ENCODE results near the gene RFC4.

RFC4 gene

DNA sequence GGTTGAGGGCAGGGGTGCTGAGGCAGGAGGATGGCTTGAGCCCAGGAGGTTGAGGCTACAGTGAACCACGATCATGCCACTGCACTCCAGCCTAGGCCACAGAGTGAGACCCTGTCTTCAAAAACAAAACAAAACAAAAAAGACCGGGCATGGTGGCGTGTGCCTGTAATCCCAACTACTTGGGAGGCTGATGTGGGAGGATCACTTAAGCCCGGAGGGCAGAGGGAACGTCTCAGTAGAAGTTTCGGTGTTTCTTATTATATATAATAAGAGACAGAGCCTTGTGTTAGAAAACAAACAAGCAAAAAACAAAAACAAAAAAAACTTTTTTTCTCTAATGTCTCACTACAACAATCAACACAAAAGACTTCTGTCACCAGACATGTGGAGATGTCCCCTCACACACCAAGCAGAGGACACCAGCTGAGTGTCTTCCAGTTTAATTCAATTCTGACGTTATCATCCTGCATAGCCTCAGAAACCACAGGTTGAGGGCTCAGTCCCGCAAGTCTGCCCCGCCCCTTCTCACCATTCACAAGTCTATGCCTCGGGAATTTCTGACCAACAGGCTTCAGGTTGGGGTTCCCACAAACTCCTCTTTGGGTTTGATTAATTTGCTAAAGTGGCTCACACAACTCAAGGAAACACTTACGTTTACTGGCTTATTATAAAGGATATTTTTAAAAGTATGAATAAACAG lies 46.9 kb downstream of the RFC4 start:
- H3K4me3 ChIP-seq (replicated peaks; ENCODE audit: low read depth, low read length): no peak overlapping the region
- no peak for DNase-seq (ENCODE audit: extremely low read depth, low read depth)
- TF ChIP-seq, protein P1, sequence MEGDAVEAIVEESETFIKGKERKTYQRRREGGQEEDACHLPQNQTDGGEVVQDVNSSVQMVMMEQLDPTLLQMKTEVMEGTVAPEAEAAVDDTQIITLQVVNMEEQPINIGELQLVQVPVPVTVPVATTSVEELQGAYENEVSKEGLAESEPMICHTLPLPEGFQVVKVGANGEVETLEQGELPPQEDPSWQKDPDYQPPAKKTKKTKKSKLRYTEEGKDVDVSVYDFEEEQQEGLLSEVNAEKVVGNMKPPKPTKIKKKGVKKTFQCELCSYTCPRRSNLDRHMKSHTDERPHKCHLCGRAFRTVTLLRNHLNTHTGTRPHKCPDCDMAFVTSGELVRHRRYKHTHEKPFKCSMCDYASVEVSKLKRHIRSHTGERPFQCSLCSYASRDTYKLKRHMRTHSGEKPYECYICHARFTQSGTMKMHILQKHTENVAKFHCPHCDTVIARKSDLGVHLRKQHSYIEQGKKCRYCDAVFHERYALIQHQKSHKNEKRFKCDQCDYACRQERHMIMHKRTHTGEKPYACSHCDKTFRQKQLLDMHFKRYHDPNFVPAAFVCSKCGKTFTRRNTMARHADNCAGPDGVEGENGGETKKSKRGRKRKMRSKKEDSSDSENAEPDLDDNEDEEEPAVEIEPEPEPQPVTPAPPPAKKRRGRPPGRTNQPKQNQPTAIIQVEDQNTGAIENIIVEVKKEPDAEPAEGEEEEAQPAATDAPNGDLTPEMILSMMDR (IDR thresholded peaks at IDR 0.05; ENCODE audit: low read depth, low read length, missing control alignments): no peak

DNA sequence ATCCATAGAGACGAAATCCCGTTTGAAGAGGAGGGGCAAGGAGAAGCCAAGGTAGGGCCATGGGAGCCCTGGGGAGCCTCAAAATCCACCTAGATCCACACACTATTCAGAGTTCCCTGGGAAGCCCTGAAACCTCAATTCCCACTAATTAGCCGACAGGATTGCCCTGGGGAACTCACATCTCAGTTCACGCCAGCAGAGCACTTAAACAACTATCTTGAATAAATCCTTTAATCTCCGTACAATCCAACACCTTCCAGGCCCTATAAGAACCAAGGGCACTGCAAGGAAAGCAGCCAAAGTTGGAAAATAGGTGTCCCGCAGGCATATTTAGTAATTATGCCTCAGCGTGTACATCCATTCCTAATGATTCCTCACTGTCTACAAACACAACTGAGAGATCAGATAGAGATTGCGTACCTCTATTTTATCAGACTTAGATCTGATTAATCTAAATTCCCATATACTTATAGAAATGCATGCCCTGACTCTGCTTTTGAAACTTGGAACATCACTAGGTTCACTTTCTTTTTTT lies 48.5 kb downstream of the RFC4 start:
- TF ChIP-seq, protein P1 (IDR thresholded peaks at IDR 0.05; ENCODE audit: low read depth, low read length, missing control alignments): no peak
- H3K4me3 ChIP-seq (replicated peaks; ENCODE audit: low read depth, low read length): no peak overlapping the region
- no peak for DNase-seq (ENCODE audit: extremely low read depth, low read depth)

DNA sequence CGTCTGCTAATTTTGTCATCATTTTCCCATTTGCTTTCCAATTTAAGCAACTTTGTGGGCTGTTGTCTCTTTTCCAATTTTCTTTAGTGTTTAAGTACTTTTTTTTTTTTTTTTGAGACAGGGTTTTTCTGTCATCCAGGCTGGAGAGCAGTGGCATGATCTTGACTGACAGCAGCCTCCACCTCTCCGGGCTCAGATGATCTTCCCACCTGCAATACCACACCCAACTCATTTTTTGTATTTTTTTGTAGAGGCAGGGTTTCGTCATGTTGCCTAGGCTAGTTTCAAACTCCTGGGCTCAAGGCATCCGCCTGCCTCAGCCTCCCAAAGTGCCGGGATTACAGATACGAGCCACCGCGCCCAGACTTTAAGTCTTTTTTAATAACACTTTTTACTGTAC lies 49.1 kb downstream of the RFC4 start:
- no peak overlapping the region for H3K4me3 ChIP-seq (replicated peaks; ENCODE audit: low read depth, low read length)
- no peak for DNase-seq (ENCODE audit: extremely low read depth, low read depth)
- TF ChIP-seq, protein P1 (IDR thresholded peaks at IDR 0.05; ENCODE audit: low read depth, low read length, missing control alignments): no peak

GRCh38 chr3:186754871-186755270 lies 51.4 kb downstream of the RFC4 start:
- DNase-seq (ENCODE audit: extremely low read depth, low read depth): no peak
- no peak overlapping the region for H3K4me3 ChIP-seq (replicated peaks; ENCODE audit: low read depth, low read length)
- TF ChIP-seq, protein P1 (IDR thresholded peaks at IDR 0.05; ENCODE audit: low read depth, low read length, missing control alignments): no peak

DNA sequence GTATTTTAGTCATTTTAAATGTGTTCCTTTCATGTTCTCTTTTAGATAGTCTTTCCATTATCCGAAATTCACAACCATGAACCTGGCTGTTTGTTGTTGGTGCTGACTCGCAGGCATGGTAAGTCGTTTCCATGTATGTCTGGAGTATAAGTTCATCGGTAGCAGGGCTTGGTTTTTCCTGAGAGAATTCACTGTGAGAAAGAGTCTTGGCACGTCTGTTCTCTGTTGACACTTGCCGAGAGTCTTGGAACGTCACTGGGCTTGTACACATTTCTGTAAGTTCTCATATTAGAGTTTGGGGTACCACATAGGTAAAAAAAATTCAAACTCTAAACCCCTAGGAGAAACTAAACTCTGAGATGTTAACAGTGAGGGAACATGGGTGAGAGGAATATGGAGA lies 52.3 kb downstream of the RFC4 start:
- DNase-seq (ENCODE audit: extremely low read depth, low read depth): no peak
- no peak overlapping the region for H3K4me3 ChIP-seq (replicated peaks; ENCODE audit: low read depth, low read length)
- TF ChIP-seq, protein P1 (IDR thresholded peaks at IDR 0.05; ENCODE audit: low read depth, low read length, missing control alignments): no peak

DNA sequence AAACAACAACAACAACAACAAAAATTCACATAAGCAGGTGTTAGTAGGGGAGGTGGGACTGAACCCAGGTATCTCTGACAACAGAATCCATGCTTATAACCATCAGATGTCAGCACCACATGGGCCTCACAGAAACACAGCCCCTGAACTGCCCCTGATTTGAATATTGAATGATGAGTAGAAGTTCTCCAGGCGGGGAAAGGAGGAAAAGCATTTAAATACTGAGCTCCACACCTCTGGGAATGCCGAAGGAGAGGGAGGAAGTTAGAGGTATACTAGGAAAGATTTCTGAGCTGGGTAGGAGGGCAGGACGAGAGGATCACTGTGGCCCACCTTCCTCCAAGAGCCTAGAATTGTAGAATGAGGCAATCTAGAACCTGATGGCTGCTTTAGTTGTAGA lies 54.8 kb downstream of the RFC4 start:
- no peak overlapping the region for H3K4me3 ChIP-seq (replicated peaks; ENCODE audit: low read depth, low read length)
- DNase-seq (ENCODE audit: extremely low read depth, low read depth): no peak
- TF ChIP-seq, protein P1 (IDR thresholded peaks at IDR 0.05; ENCODE audit: low read depth, low read length, missing control alignments): no peak

All from HFF-Myc (cell line).